ENCODE measurements around the gene MAMLD1.

MAMLD1 gene

DNA sequence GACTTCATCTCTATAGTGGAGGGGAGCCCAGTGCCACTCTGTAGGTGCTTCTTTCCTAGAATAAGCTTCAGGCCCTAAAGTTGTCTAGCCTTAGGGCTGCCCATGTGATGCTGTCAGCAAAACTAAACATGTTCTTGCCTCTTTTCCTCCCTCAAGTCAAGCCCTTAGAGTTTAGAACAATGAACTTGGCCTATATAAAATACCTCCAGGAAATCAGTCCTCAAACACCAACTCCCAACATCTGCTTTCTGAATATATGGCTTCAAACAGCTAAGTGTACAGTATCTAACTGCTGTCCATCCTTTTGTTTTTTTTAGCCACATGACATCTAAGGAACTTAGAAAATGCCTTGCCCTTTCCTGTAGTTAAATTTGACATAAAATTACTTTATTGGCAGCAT, 91.0 kb downstream of the MAMLD1 start:
- no peak for TF ChIP-seq CTCF (IDR thresholded peaks at IDR 0.05; ENCODE audit: insufficient read depth, low read depth, low read length, missing control alignments)
- no peak for DNase-seq (ENCODE audit: low read depth)

DNA sequence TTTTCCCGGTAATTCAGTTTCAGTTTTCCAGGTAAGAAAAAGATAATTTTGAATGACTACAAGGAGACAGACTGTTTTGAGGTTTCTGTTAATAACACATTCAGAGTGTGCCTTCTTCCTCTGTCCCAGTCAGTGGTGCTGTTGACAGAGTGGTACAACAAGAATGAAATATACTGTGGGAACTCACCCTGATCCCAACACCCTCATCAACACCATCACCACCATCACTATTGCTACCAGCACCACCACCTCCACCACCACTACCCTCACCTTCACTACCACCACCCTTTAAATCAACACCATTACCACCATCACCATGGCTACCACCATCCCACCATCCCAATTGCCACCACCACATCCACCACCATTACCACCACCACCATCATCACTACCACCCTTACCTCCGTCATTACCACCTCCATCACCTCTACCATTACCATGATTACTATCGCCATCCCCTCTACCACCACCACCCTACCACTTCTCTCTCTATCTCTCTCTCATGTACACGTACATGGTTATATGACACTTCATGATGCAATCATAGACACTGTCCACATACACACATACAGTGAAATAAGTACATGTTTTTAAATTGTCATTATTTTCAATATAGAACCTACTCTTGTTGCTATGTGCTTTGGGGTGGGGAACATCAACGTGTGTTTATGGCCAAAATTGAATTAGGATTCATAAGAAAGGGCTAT, 91.5 kb downstream of the MAMLD1 start:
- H3K4me3 ChIP-seq (ENCODE audit: low read depth, low read length) = no peak overlapping the region
- TF ChIP-seq CTCF (IDR thresholded peaks at IDR 0.05; ENCODE audit: insufficient read depth, low read depth, low read length, missing control alignments) = no peak
- DNase-seq (ENCODE audit: low read depth) = no peak

More for the DNA sequence above, 91.0 kb downstream of the MAMLD1 start:
- H3K4me3 ChIP-seq (ENCODE audit: low read depth, low read length) = no peak overlapping the region

- no peak overlapping the region for H3K4me3 ChIP-seq (ENCODE audit: low read depth, low read length)
- DNase-seq (ENCODE audit: low read depth) = no peak
These were observed 92.1 kb downstream of the MAMLD1 start for GRCh38 chrX:150455215-150455608.

GRCh38 chrX:150456466-150456865, 93.3 kb downstream of the MAMLD1 start:
- no peak for DNase-seq (ENCODE audit: low read depth)
- TF ChIP-seq CTCF (IDR thresholded peaks at IDR 0.05; ENCODE audit: insufficient read depth, low read depth, low read length, missing control alignments) = no peak
- H3K4me3 ChIP-seq (ENCODE audit: low read depth, low read length) = no peak overlapping the region

More at GRCh38 chrX:150455215-150455608, 92.1 kb downstream of the MAMLD1 start:
- TF ChIP-seq CTCF (IDR thresholded peaks at IDR 0.05; ENCODE audit: insufficient read depth, low read depth, low read length, missing control alignments) = no peak

DNA sequence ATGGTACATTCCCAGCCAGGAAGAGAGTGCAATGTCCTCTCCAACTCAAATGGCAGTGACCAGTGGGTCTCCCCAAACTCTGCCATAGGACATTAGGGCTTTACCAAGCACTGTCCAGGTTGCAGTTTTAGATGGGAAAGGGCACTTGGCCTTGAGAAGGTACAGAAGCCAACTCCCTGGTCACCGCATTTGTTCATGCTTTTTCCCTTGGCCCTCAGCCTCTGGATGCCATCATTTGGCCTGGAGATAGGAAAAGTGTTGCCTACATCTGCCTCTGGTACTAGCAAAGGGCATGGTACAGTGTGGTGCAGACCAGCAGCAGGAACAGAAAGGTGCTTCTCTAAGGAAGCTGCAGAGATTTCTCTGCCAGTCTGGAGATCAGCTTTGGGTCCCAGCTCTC, 93.8 kb downstream of the MAMLD1 start:
- TF ChIP-seq CTCF (IDR thresholded peaks at IDR 0.05; ENCODE audit: insufficient read depth, low read depth, low read length, missing control alignments) = no peak
- H3K4me3 ChIP-seq (ENCODE audit: low read depth, low read length) = no peak overlapping the region
- DNase-seq (ENCODE audit: low read depth) = no peak

DNA sequence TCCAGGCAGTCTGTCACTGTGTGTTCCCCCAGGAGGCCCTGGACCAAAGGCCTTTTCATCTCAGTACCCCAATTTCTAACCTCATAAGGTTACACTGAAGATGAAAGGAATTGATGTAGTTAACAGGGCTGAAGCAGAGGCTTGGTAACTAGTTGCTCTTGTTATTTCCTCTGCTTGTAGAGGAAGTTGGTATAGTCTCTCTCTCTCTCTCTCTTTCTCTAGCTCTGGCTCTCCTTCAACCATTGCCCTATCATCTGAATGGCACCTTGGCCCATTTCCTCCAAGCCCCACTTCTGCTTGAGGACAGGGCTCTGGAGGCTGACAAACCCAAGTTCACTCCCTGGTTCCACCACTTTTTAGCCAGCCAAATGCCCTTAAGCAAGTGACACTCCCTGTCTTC, 96.1 kb downstream of the MAMLD1 start:
- TF ChIP-seq CTCF (IDR thresholded peaks at IDR 0.05; ENCODE audit: insufficient read depth, low read depth, low read length, missing control alignments) = no peak
- H3K4me3 ChIP-seq (ENCODE audit: low read depth, low read length) = no peak overlapping the region

GRCh38 chrX:150460063-150460462, 96.9 kb downstream of the MAMLD1 start:
- TF ChIP-seq CTCF (IDR thresholded peaks at IDR 0.05; ENCODE audit: insufficient read depth, low read depth, low read length, missing control alignments) = no peak
- no peak overlapping the region for H3K4me3 ChIP-seq (ENCODE audit: low read depth, low read length)
- DNase-seq (ENCODE audit: low read depth) = no peak

More for the DNA sequence above, 96.1 kb downstream of the MAMLD1 start:
- no peak for DNase-seq (ENCODE audit: low read depth)
